ENCODE data around the gene HAVCR1.
"Not testable (repeated sequence)": the region's sequence is repeated elsewhere in the genome, so short reads cannot be mapped to it uniquely, and the experiment has no call there.

Gene HAVCR1

DNA sequence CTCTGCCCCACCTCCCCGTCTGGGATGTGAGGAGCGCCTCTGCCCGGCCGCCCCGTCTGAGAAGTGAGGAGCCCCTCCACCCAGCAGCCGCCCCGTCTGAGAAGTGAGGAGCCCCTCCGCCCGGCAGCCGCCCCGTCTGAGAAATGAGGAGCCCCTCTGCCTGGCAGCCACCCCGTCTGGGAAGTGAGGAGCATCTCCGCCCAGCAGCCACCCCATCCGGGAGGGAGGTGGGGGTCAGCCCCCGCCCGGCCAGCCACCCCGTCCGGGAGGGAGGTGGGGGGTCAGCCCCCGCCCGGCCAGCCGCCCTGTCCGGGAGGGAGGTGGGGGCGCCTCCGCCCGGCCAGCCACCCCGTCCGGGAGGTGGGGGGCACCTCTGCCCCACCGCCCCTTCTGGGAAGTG is 44.8 kb downstream of the HAVCR1 start:
- in situ Hi-C loops (cut with MboI; ENCODE audit: low sequenced_read_pairs), result not testable (repeated sequence)

DNA sequence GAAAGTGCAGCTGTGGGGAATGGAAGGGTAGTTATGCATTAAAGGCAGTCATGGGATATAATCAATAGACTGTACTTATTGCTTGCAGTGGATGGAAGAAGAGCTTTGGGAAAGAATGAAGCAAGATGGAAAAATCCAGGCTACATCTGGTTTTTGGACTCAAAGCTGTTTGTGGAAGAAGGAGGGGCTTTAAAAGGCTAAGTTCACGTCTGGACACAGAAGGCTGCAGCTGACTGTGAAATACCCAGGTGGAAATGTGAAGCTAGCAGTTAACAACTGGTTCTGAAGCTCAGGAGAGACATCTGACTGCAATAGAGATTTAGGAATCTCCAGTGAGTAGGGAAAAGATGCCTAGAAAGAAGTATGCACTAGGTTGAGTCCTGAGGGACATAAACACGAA is 52.7 kb downstream of the HAVCR1 start:
- in situ Hi-C loops (cut with MboI; ENCODE audit: low sequenced_read_pairs), result no loop called here

- in situ Hi-C loops (cut with MboI; ENCODE audit: low sequenced_read_pairs), result no loop called here
Observed at GRCh38 chr5:157004893-157005551, 53.9 kb downstream of the HAVCR1 start.

GRCh38 chr5:156991714-156992113 is 67.2 kb downstream of the HAVCR1 start:
- in situ Hi-C loops (cut with MboI; ENCODE audit: low sequenced_read_pairs), result no loop called here

DNA sequence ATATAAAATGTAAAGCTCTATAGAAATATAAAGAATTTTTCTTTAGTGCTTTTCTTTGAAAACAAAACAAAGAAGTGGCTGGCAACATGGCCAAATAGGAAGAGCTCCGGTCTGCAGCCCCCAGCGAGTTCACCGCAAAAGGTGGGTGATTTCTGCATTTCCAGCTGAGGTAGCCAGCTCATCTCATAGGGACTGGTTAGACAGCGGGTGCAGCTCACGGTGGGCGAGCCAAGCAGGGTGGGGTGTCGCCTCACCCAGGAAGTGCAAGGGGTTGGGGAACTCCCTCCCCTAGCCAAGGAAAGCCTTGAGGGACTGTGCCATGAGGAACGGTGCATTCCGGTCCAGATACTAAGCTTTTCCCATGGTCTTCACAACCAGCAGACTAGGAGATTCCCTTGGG is 74.9 kb downstream of the HAVCR1 start:
- in situ Hi-C loops (cut with MboI; ENCODE audit: low sequenced_read_pairs), result no loop called here

GRCh38 chr5:156981481-156981880 is 77.4 kb downstream of the HAVCR1 start:
- in situ Hi-C loops (cut with MboI; ENCODE audit: low sequenced_read_pairs), result no loop called here
